HepG2 (cell line): ENCODE data around the gene SLC9C2. TPM values are rescaled to one million over a fixed set of nuclear protein-coding genes. Genes with fewer than 3 reads are reported as not detected.

Source experiments
- ATAC-seq: fragments of 200-7000 bp; cut with Tn5 transposase; 3 replicates; pipeline ENCODE4 v1.9.1; 2020; ENCODE audit warnings: mild to moderate bottlenecking, moderate library complexity
- Bru-seq: library from RNA; stranded (reverse); fragments of 400-500 nt; gene quantifications from one replicate; lab custom pipeline; 2021; lab: Mats Ljungman, UMichigan
- BruChase-seq, 2 experiments: library from RNA; stranded (reverse); fragments of 400-500 nt; gene quantifications; one replicate each; lab custom pipeline; 2021; lab: Mats Ljungman, UMichigan
- BruUV-seq: library from RNA; stranded (reverse); fragments of 400-500 nt; replicated peaks from 2 replicates; lab custom pipeline; 2021; lab: Mats Ljungman, UMichigan
- CTCF ChIA-PET: fragments of 300-600 bp; formaldehyde crosslinking; extraction: SDS; loops from one replicate; lab custom pipeline; 2021; ENCODE audit warnings: low total read pairs, inconsistent platforms, low intra/inter-chr PET ratio; lab: Yijun Ruan, JAX
- POLR2A ChIA-PET: fragments of 350-600 bp; sonication (Branson Sonifier 250); formaldehyde crosslinking; loops from one replicate; lab custom pipeline; 2020; ENCODE audit warnings: antibody characterized with exemption, inconsistent platforms; lab: Yijun Ruan, JAX
- DNase-seq: peaks from one replicate; pipeline ENCODE4 v3.0.0-alpha.2; 2015; ENCODE audit warnings: low spot score
- FAIRE-seq: peaks from 3 replicates; lab custom pipeline; 2011; peaks lifted over from hg19 to GRCh38; lab: Jason Lieb, UNC
- H2AFZ ChIP-seq: one replicate; pipeline ENCODE4 v1.6.1; 2011; ENCODE audit warnings: low read length, inconsistent platforms
- H3K27ac ChIP-seq: fragments of 300-600 bp; 3 replicates; pipeline ENCODE4 v1.8.0; 2011; ENCODE audit warnings: mixed run types, mild to moderate bottlenecking, mixed read lengths, low read length, inconsistent platforms; ENCODE audit not compliant: insufficient read depth; ENCODE audit errors: extremely low read length
- H3K27me3 ChIP-seq, 2 experiments: fragments of 200-600 bp in 1 of 2; 2 replicates in 1 of 2; 3 replicates in 1 of 2; pipeline versions ENCODE4 v1.6.0 to v1.8.0; 2011; ENCODE audit warnings: low read length in 2 of 2, mild to moderate bottlenecking in 2 of 2, moderate library complexity in 2 of 2, inconsistent platforms in 1 of 2; ENCODE audit not compliant: insufficient read depth in 2 of 2, control insufficient read depth in 1 of 2
- H3K36me3 ChIP-seq, 2 experiments: fragments of 200-600 bp in 1 of 2; replicated peaks in 1 of 2; 2 replicates in 1 of 2; 3 replicates in 1 of 2; pipeline versions ENCODE4 v1.5.1 to v1.8.0; 2011; ENCODE audit warnings: low read length in 2 of 2, inconsistent platforms in 1 of 2; ENCODE audit not compliant: insufficient read depth in 2 of 2, control insufficient read depth in 1 of 2
- H3K4me1 ChIP-seq: 2 replicates; pipeline ENCODE4 v1.5.1; 2012; ENCODE audit warnings: low read length, inconsistent platforms; ENCODE audit not compliant: insufficient read depth
- H3K4me2 ChIP-seq: 2 replicates; pipeline ENCODE4 v1.6.0; 2011; ENCODE audit warnings: low read depth, low read length, inconsistent platforms
- H3K4me3 ChIP-seq, 3 experiments: fragments of 200-600 bp in 1 of 3; sonication (generic), shearing (Covaris generic) in 1 of 3; replicated peaks in 1 of 3; 2 replicates each; pipeline ENCODE4 v1.5.1; 2011 to 2016; ENCODE audit warnings: low read length in 3 of 3, inconsistent platforms in 2 of 3, low read depth in 2 of 3, mild to moderate bottlenecking in 2 of 3, control low read depth in 1 of 3, mixed read lengths in 1 of 3; ENCODE audit not compliant: insufficient read depth in 1 of 3
- H3K79me2 ChIP-seq: one replicate; pipeline ENCODE4 v1.6.1; 2011; ENCODE audit warnings: low read length, inconsistent platforms; ENCODE audit not compliant: insufficient read depth
- H3K9ac ChIP-seq: 2 replicates; pipeline ENCODE4 v1.6.0; 2011; ENCODE audit warnings: mild to moderate bottlenecking, low read depth, low read length, inconsistent platforms; ENCODE audit not compliant: insufficient read depth
- H3K9me3 ChIP-seq: 2 replicates; pipeline ENCODE4 v1.5.1; 2012; ENCODE audit warnings: mild to moderate bottlenecking, low read length
- H4K20me1 ChIP-seq: 2 replicates; pipeline ENCODE4 v1.6.0; 2011; ENCODE audit warnings: inconsistent platforms, mild to moderate bottlenecking, low read length, moderate library complexity; ENCODE audit not compliant: insufficient read depth
- MAFF ChIP-seq: IDR thresholded peaks from 2 replicates; pipeline ENCODE4 v1.6.1; 2011; ENCODE audit warnings: low read depth, low read length, improper control_type of control experiment
- MAFK ChIP-seq, 2 experiments: IDR thresholded peaks in 1 of 2; conservative IDR thresholded peaks in 1 of 2; 2 replicates each; pipeline ENCODE4 v1.6.1; 2011; ENCODE audit warnings: improper control_type of control experiment in 2 of 2, low read length in 2 of 2
- WGBS: methylation state at CpG from one replicate; pipeline ENCODE4 v1.1.6; 2017; ENCODE audit warnings: low lambda C conversion rate; 5-methylcytosine and 5-hydroxymethylcytosine counted together
- in situ Hi-C: cut with HindIII; loops from 2 replicates; pipeline ENCODE4 v1.10.0; 2017; ENCODE audit warnings: low pct_unique_long_range_greater_than_20kb; ENCODE audit not compliant: extremely low pct_ligation_motif_present
- intact Hi-C: fragments of 100-400 bp; cut with micrococcal nuclease; formaldehyde crosslinking; loops from one replicate; pipeline ENCODE4 v1.10.0; 2022; ENCODE audit not compliant: unreplicated experiment
- long read RNA-seq, 2 experiments: library from RNA in 1 of 2; library from polyadenylated mRNA in 1 of 2; stranded (forward) in 1 of 2; unstranded in 1 of 2; transcript quantifications; one replicate each; pipeline ENCODE4 v2.0.0, GENCODE V29; 2019 to 2022
- polyA minus RNA-seq, 3 experiments: library from RNA; depleted of rRNA, polyadenylated mRNA; stranded (reverse); fragments of >200 nt; gene quantifications; 2 replicates each; pipeline ENCODE4 v1.2.3, GENCODE V29; 2011; ENCODE audit warnings: low replicate concordance in 1 of 3
- polyA plus RNA-seq, 8 experiments: library from polyadenylated mRNA; depleted of rRNA in 3 of 8; stranded (reverse) in 7 of 8; unstranded in 1 of 8; fragments of >200 nt; fragmentation: Illumina TruSeq in 4 of 8; extraction: Trizol in 4 of 8; gene quantifications; 2 replicates each; pipeline versions ENCODE4 v1.2.1 to v1.2.3, GENCODE V29; 2011 to 2016; ENCODE audit warnings: low read depth in 4 of 8, missing spikeins in 1 of 8, mixed read lengths in 1 of 8; ENCODE audit not compliant: insufficient read depth in 1 of 8
- total RNA-seq, 5 experiments: library from RNA; depleted of rRNA; stranded (reverse); fragments of >200 nt; fragmentation: Illumina TruSeq; extraction: Trizol; gene quantifications; 2 replicates each; pipeline ENCODE4 v1.2.3, GENCODE V29; 2016; ENCODE audit warnings: low read depth in 1 of 5
- TF ChIP-seq, protein P1 (sequence below): sonication (generic); formaldehyde crosslinking; IDR thresholded peaks from one replicate; pipeline ENCODE4 v1.5.1; 2020; ENCODE audit warnings: mild to moderate bottlenecking, missing genetic modification reagents; ENCODE audit errors: not compliant biosample characterization

The SLC9C2 gene, protein sequence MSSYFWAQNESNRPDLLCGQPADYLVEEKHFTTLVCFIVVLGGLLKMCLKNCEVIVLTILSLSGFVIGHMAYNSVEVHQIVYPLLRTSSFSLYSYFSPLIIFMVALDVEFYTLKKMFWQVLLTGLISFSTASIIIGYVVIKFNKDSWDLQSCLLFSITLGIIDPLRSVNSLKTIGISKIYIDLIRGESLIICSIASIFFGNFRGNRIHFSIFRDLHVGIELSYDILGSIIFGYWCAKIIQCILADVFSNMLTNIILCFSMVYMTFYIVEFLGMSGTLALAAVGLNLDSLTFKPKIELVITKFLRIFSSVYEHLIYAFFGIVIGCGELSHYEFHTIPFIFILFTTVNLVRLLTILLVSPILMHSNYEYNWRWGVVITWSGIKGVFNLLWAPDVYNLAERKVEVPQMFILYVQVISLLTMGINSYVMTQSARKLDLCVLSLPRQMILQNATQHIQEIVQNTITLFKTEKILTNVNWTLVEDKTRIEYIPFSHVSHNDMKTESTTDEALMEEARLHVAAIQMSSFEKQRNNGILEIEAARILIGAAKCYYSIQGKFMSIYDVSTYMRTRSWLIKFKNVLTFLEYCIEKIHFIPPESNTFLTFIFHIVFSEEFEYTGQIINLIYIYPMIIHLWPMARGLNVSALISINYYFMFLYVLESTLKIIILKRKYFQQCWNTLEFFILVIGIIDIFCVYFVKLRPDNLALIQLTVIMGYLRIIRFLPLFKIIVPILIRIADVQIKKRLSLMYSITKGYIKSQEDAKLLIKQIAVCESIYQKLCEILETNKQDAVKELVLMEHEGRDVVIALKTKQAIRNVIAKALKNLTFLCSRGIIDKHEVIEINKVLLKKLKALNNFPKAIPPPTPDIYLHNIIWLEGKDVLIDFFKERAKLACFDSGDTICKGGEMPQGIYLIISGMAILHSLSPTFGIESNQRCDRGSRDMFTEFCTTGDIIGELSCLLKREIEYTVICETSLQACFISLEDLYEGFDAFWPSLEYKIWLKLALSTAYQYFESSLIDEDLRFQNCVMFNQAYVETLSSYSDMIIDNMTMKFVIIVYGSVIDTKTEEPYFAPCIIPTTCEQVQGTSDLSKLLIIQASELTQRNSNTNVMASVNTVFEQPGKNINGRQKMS
- total RNA-seq (2016; rRNA removed; fragmentation: Illumina TruSeq; extraction: Trizol) = not detected in 2 replicates
- not detected in 2 replicates for total RNA-seq (2016; cell fraction: cytosol; rRNA removed; fragmentation: Illumina TruSeq; extraction: Trizol; ENCODE audit: low read depth)
- not detected in 2 replicates for total RNA-seq (2016; cell fraction: insoluble cytoplasmic fraction; rRNA removed; fragmentation: Illumina TruSeq; extraction: Trizol)
- not detected in 2 replicates for total RNA-seq (2016; cell fraction: membrane; rRNA removed; fragmentation: Illumina TruSeq; extraction: Trizol)
- total RNA-seq (2016; cell fraction: nucleus; rRNA removed; fragmentation: Illumina TruSeq; extraction: Trizol) = not detected in 2 replicates
- 0.03 TPM in 1 of 2 replicates, not detected in the other for polyA plus RNA-seq (2011; rRNA removed)
- polyA plus RNA-seq (2011; cell fraction: cytosol; rRNA removed) = not detected in 2 replicates
- not detected in 2 replicates for polyA plus RNA-seq (2011; cell fraction: nucleus; rRNA removed)
- not detected in 2 replicates for polyA plus RNA-seq (2012)
- polyA plus RNA-seq (2016; cell fraction: cytosol; fragmentation: Illumina TruSeq; extraction: Trizol; ENCODE audit: low read depth) = not detected in 2 replicates
- polyA plus RNA-seq (2016; cell fraction: insoluble cytoplasmic fraction; fragmentation: Illumina TruSeq; extraction: Trizol; ENCODE audit: low read depth) = not detected in 2 replicates
- not detected in 2 replicates for polyA plus RNA-seq (2016; cell fraction: membrane; fragmentation: Illumina TruSeq; extraction: Trizol; ENCODE audit: low read depth)
- not detected in 2 replicates for polyA plus RNA-seq (2016; cell fraction: nucleus; fragmentation: Illumina TruSeq; extraction: Trizol; ENCODE audit: insufficient read depth, low read depth)
- not detected in 2 replicates for polyA minus RNA-seq (2011; rRNA and poly(A)+ RNA removed; ENCODE audit: low replicate concordance)
- polyA minus RNA-seq (2011; cell fraction: cytosol; rRNA and poly(A)+ RNA removed) = not detected in 2 replicates
- polyA minus RNA-seq (2011; cell fraction: nucleus; rRNA and poly(A)+ RNA removed) = not detected in 2 replicates
- not detected for Bru-seq, nascent RNA
- BruChase-seq, experiment 1, labeled RNA remaining after a 6-hour chase = percentile 0 among the genes with signal in this experiment
- not detected for BruChase-seq, experiment 2, labeled RNA remaining after a 2-hour chase
- long read RNA-seq, experiment 1 = 0 reads
- long read RNA-seq, experiment 2 = 0 reads

DNA sequence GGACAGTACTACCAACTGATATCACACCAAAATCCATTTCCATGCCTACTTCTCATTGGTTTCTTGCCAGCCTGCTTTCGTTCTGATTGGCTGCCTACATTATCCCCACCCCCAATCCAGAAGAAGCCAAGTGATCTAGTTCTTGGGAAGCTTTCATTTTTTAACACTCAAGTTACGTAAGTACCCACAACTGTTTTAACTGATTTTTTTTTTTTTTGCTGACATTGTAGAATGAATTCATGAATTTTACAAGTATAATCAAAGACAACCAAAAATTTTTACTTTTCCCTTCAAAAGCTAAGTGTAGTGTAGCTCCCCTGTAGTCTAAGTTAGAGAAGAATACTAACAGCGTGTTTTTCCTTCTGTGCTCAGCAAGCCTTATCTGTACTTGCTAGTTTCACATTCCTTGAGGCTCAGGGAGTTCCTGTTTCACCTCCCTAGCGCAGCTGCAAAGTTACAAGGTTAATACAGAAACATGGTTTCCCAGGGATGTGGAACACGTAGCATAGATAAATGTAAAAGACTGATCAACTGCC lies at the start of gene SLC9C2:
Gene SLC9C2, minus strand, starts transcription at position 17 of the 536 bp plus-strand sequence. CDS start 1,296 bp downstream, outside the sequence.
- BruUV-seq = no TSS peak
- Histone ChIP-seq H3K4me2 (peak within 1 kb of the TSS; percentile 22; the same call in 1 of the 2 replicates), H3K27me3 (no peaks in the 10 kb centered on the region; a peak in 1 of 5 replicates), H3K9me3 (no peaks in the 10 kb centered on the region), H3K27ac (no peak within 1 kb of the TSS), H2AFZ (no peak within 1 kb of the TSS), H3K36me3 (no peaks in the 10 kb centered on the region), H4K20me1 (no peaks in the 10 kb centered on the region), H3K4me3 (no peak within 1 kb of the TSS), H3K4me1 (no peaks in the 10 kb centered on the region), H3K9ac (no peak within 1 kb of the TSS), H3K79me2 (no peaks in the 10 kb centered on the region)
- TF ChIP-seq, protein P1, sequence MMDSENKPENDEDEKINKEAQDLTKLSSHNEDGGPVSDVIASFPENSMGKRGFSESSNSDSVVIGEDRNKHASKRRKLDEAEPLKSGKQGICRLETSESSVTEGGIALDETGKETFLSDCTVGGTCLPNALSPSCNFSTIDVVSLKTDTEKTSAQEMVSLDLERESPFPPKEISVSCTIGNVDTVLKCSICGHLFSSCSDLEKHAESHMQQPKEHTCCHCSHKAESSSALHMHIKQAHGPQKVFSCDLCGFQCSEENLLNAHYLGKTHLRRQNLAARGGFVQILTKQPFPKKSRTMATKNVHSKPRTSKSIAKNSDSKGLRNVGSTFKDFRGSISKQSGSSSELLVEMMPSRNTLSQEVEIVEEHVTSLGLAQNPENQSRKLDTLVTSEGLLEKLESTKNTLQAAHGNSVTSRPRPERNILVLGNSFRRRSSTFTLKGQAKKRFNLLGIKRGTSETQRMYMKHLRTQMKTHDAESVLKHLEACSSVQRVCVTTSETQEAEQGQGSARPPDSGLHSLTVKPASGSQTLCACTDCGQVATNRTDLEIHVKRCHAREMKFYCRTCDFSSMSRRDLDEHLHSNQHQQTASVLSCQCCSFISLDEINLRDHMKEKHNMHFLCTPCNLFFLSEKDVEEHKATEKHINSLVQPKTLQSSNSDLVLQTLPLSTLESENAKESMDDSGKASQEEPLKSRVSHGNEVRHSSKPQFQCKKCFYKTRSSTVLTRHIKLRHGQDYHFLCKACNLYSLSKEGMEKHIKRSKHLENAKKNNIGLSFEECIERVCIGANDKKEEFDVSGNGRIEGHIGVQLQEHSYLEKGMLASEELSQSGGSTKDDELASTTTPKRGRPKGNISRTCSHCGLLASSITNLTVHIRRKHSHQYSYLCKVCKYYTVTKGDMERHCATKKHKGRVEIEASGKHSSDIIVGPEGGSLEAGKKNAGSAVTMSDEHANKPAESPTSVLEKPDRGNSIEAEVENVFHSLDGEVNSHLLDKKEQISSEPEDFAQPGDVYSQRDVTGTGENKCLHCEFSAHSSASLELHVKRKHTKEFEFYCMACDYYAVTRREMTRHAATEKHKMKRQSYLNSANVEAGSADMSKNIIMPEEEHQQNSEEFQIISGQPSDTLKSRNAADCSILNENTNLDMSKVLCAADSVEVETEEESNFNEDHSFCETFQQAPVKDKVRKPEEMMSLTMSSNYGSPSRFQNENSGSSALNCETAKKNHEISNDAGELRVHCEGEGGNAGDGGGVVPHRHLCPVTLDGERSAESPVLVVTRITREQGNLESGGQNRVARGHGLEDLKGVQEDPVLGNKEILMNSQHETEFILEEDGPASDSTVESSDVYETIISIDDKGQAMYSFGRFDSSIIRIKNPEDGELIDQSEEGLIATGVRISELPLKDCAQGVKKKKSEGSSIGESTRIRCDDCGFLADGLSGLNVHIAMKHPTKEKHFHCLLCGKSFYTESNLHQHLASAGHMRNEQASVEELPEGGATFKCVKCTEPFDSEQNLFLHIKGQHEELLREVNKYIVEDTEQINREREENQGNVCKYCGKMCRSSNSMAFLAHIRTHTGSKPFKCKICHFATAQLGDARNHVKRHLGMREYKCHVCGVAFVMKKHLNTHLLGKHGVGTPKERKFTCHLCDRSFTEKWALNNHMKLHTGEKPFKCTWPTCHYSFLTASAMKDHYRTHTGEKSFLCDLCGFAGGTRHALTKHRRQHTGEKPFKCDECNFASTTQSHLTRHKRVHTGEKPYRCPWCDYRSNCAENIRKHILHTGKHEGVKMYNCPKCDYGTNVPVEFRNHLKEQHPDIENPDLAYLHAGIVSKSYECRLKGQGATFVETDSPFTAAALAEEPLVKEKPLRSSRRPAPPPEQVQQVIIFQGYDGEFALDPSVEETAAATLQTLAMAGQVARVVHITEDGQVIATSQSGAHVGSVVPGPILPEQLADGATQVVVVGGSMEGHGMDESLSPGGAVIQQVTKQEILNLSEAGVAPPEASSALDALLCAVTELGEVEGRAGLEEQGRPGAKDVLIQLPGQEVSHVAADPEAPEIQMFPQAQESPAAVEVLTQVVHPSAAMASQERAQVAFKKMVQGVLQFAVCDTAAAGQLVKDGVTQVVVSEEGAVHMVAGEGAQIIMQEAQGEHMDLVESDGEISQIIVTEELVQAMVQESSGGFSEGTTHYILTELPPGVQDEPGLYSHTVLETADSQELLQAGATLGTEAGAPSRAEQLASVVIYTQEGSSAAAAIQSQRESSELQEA (CRISPR knock-in tag) = no peak
- TF ChIP-seq MAFK (conservative IDR thresholded peaks at IDR 0.05 in 1 of 2, IDR thresholded peaks at IDR 0.05 in 1 of 2; ENCODE audit: low read length in 2 of 2) (peak; percentile 55 to 82; a peak in 3 of 4 replicates), MAFF (peak; percentile 73; the same call in 1 of the 2 replicates)
- ATAC-seq = no peak
- FAIRE-seq = no peak
- WGBS = 35% methylated on average over 5 of the region's 5 CpGs
- intact Hi-C loops = no loop called here
- ChIA-PET CTCF (no interaction called here), POLR2A (no interaction called here)
- no peak for DNase-seq
- in situ Hi-C loops = no loop called here
